Natural killer cell treated with Interleukin-12 subunit alpha and Interleukin-12 subunit beta and Interleukin-15 and Interleukin-18, amount 100 ng/mL, for 72 hours (primary cell): Measurements from ENCODE around the gene GRIP2. TPM values are rescaled to one million over a fixed set of nuclear protein-coding genes. Genes with fewer than 3 reads are reported as not detected.
"Not testable (repeated sequence)": the region's sequence is repeated elsewhere in the genome, so short reads cannot be mapped to it uniquely, and the experiment has no call there.

Source experiments
- ATAC-seq, 2 donors: fragments of 150-1000 bp; cut with Tn5 transposase in 1 of 2; sonication (Bioruptor Pico), chemical (Tn5 transposase) in 1 of 2; 2 replicates each; pipeline ENCODE4 v1.10.0; 2021
- DNase-seq: peaks from one replicate; pipeline ENCODE4 v3.0.0; 2022; ENCODE audit warnings: low spot score
- H3K27ac Mint-ChIP-seq, 2 donors: 1 replicate in 1 of 2; 2 replicates in 1 of 2; pipeline ENCODE4 v1.8.0; 2022; ENCODE audit warnings: mixed read lengths in 2 of 2, mild to moderate bottlenecking in 1 of 2, moderate library complexity in 1 of 2
- H3K27me3 Mint-ChIP-seq, 2 donors: 1 replicate in 1 of 2; 2 replicates in 1 of 2; pipeline ENCODE4 v1.8.0; 2022; ENCODE audit warnings: mixed read lengths in 2 of 2
- H3K36me3 Mint-ChIP-seq: one replicate; pipeline ENCODE4 v1.8.0; 2022; ENCODE audit warnings: mixed read lengths
- H3K4me1 Mint-ChIP-seq, 2 donors: 1 replicate in 1 of 2; 2 replicates in 1 of 2; pipeline ENCODE4 v1.8.0; 2022; ENCODE audit warnings: low read depth in 2 of 2, mixed read lengths in 2 of 2, mild to moderate bottlenecking in 1 of 2
- H3K4me3 Mint-ChIP-seq: one replicate; pipeline ENCODE4 v1.8.0; 2022; ENCODE audit warnings: mixed read lengths
- H3K9me3 Mint-ChIP-seq: 2 replicates; pipeline ENCODE4 v1.8.0; 2022; ENCODE audit warnings: mixed read lengths
- total RNA-seq, 2 donors: library from RNA; stranded (reverse); gene quantifications; one replicate each; pipeline ENCODE4 v1.2.3, GENCODE V29; 2022

The GRIP2 gene
- total RNA-seq, 2 donors from 2014 or later: not detected

DNA sequence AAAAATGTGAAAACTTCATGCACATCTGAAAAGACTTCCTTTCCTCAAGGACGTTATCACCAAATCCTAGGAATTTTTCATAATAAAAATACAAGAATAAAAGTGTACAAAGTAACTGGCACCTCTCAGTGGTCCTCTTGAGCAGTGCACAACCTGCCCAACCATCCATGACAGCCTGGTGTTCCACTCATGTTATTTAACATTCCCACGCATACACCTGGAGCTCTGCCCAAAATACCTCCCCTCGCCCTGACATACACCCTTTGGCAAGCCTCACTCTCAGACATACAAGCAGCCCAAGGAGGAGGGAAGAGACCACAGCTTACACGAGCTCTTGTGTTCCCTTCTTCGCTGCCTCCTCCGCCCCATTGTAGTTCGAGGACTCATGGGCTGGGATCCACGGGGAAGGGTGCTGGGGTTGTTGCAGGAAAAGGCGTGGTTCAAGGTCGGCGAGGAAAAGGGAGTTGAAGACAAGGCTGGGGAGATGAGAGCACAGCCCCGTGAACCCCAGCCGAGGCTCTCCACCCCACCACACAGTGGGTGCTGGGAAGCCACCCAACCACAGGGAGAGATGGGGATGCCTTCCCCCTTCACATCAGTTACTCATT, 23.3 kb downstream of the GRIP2 start:
- H3K27ac Mint-ChIP-seq: no peak overlapping the region

DNA sequence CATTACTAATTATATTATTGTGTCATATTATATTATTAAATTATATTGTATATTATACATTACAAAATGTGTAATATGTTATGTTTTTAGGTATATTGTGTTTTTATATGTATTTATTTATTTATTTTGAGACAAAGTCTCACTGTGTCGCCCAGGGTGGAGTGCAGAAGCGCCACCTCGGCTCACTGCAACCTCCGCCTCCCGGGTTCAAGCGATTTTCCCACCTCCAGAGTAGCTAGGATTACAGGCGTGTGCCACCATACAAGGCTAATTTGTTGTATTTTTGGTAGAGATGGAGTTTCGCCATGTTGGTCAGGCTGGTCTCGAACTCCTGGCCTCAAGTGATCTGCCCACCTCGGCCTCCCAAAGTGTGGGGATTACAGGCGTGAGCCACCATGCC, 24.6 kb downstream of the GRIP2 start:
- not testable (repeated sequence) for H3K36me3 Mint-ChIP-seq, H3K27me3 Mint-ChIP-seq, DNase-seq, H3K27ac Mint-ChIP-seq, H3K9me3 Mint-ChIP-seq, H3K4me1 Mint-ChIP-seq, ATAC-seq, H3K4me3 Mint-ChIP-seq

More for the DNA sequence above, 23.3 kb downstream of the GRIP2 start:
- H3K9me3 Mint-ChIP-seq: no peaks in the 10 kb centered on the region
- H3K27me3 Mint-ChIP-seq: peaks cover 0 to 7% of the 10 kb centered on the region in 2 donors
- no peaks in the 10 kb centered on the region for H3K4me1 Mint-ChIP-seq
- no peaks in the 10 kb centered on the region for H3K36me3 Mint-ChIP-seq
- ATAC-seq: no peak
- H3K4me3 Mint-ChIP-seq: no peak overlapping the region
- DNase-seq: peak; percentile 29

DNA sequence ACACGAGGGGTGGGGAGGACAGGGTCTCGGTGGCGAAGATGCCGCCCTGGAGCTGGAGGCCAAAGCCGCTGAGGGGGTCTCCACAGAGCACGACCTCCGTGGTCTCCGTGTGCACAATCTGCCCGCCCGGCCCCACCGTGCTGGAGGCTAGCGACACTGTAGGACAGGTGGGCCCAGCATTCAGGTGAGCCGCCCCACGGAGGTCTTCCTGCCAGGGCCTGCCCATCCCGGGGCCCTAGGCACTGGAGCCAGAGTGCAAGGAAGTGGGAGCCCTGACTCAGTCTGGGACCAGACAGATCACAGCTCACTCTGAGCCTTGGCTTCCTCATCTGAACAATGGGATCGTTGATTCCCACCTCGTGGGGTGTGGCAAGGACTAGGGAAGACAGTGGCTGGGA, 25.8 kb downstream of the GRIP2 start:
- no peaks in the 10 kb centered on the region for H3K4me1 Mint-ChIP-seq
- H3K27ac Mint-ChIP-seq: no peak overlapping the region
- no peaks in the 10 kb centered on the region for H3K36me3 Mint-ChIP-seq
- ATAC-seq (no peak), DNase-seq (peak; percentile 54)
- no peak overlapping the region for H3K4me3 Mint-ChIP-seq
- no peaks in the 10 kb centered on the region for H3K9me3 Mint-ChIP-seq
- H3K27me3 Mint-ChIP-seq: peaks cover 0 to 3% of the 10 kb centered on the region in 2 donors

DNA sequence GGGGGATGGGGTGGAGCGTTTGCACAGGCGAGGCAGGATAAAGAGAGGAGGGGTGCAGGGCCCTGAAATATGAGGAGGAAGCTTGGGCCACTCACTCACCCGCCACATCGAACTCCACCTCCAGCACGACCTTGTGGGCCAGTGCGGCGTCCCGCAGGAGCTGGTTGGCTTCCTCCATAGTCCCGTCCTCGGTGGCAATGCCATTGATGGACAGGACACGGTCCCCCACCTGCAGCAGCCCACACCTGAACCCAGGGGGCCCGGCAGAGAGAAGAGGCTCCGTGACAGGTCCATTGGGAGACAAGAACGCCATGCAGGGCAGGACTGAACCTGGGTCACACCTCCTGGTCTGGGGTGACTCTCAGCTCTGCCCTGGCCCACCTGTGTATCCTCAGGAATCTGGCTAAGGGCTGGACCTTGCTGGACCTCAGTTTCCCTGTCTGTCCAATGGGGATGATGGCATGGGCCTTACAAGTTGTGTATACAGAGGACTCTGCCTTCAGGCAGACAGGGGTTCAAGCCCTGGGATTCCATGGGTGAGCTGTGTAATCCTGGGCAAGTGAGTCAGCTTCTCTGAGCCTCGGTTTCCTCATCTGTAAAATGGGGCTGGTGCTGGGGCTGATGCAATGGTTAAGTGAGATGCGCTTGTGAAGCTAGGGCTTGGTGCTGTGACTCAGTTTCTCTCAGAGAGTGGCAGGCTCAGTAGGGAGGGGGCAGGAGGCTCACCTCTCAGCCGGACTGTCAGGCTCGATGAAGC, 26.4 kb downstream of the GRIP2 start:
- no peaks in the 10 kb centered on the region for H3K36me3 Mint-ChIP-seq
- no peaks in the 10 kb centered on the region for H3K4me1 Mint-ChIP-seq
- DNase-seq (peak; percentile 55), ATAC-seq (no peak)
- H3K4me3 Mint-ChIP-seq: no peak overlapping the region
- no peaks in the 10 kb centered on the region for H3K9me3 Mint-ChIP-seq
- no peak overlapping the region for H3K27ac Mint-ChIP-seq
- peaks cover 0 to 3% of the 10 kb centered on the region in 2 donors for H3K27me3 Mint-ChIP-seq

- ATAC-seq (no peak), DNase-seq (no peak)
- Mint-ChIP-seq H3K27me3 (peaks cover 0 to 3% of the 10 kb centered on the region in 2 donors), H3K36me3 (no peaks in the 10 kb centered on the region), H3K4me1 (peaks cover 0 to 5% of the 10 kb centered on the region in 2 donors), H3K9me3 (no peaks in the 10 kb centered on the region), H3K27ac (no peak overlapping the region), H3K4me3 (no peak overlapping the region)
Measured at GRCh38 chr3:14512942-14513327, 27.2 kb downstream of the GRIP2 start.

DNA sequence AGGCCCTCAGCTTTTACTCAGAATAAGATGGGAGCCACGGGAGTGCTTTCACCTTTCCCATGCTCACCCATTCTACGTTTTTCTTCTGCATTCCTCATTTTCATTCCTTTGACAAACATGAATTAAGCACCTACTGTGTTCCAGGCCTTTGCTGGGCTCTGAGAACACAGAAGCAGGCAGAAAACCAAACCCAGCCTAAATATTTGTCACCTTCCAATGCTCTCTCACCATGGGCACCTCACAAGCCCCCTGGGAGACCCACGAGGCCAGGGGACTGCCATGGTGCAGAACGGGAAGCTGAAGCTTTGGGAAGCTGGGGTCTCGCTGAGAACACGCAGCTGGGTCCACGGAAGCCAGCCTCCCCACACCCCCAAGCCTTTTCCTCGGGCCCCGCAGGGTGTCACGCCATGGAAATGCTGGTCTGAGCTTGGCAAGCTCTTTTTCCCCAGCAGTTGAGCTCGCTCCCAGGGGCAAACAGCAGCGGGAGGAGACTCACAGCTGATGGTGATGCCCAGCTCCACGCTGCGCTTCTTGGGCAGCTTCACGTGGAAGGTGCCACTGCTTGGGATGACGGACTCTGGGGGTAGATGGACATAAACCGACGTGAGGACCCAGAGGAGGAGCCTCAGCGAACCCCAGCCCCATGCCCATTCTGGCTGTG, 27.7 kb downstream of the GRIP2 start:
- Mint-ChIP-seq H3K4me1 (peaks cover 0 to 5% of the 10 kb centered on the region in 2 donors), H3K4me3 (no peak overlapping the region), H3K27me3 (peaks cover 0 to 3% of the 10 kb centered on the region in 2 donors), H3K27ac (no peak overlapping the region), H3K9me3 (no peaks in the 10 kb centered on the region), H3K36me3 (no peaks in the 10 kb centered on the region)
- ATAC-seq: no peak
- peak; percentile 29 for DNase-seq

GRCh38 chr3:14511623-14512280, 28.4 kb downstream of the GRIP2 start:
- no peaks in the 10 kb centered on the region for H3K9me3 Mint-ChIP-seq
- no peak for ATAC-seq
- H3K4me3 Mint-ChIP-seq: no peak overlapping the region
- DNase-seq: peak; percentile 48
- H3K27ac Mint-ChIP-seq: no peak overlapping the region
- H3K4me1 Mint-ChIP-seq: peaks cover 0 to 5% of the 10 kb centered on the region in 2 donors
- H3K27me3 Mint-ChIP-seq: peaks cover 0 to 3% of the 10 kb centered on the region in 2 donors
- no peaks in the 10 kb centered on the region for H3K36me3 Mint-ChIP-seq

DNA sequence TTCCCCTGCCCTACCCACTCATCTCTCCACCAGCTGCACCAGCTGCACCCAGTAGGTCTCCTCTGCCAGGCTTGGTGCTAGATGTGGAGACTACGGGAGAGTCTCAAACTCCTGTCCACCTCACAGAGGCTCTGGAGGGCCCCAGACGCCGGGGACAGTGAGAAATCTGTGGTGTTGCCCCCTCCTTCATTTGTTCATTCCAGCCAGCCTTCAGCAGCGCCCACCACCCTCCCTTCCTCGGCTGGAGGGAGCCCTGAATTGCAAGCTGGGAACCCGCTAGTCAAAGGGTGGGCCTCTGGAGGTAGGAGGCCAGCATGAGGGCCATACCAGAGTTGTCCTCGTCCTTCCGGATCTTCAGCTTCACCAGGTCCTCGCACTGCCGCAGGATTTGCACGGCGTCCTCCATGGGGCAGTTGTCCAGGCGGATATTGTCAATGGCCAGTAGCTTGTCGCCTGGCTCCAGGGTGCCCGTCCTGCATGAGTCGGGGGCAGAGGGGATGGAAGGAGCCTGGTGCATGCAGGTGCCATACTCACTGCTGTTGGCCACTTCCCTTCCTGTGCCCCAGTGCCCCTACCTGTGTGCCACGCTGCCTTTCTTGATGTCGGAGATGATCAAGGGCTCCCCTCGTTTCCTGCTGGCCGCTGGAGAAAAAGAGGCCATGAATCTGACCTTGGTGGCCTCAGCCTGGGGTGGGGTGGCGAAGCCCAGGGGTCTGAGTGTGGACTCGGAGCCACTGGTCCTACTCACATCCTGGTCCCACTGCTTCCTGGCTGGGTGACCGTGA, 29.1 kb downstream of the GRIP2 start:
- Mint-ChIP-seq H3K27ac (no peak overlapping the region), H3K36me3 (no peaks in the 10 kb centered on the region), H3K4me3 (no peak overlapping the region), H3K4me1 (peaks cover 0 to 5% of the 10 kb centered on the region in 2 donors), H3K27me3 (peaks cover 0 to under 1% of the 10 kb centered on the region in 2 donors), H3K9me3 (no peaks in the 10 kb centered on the region)
- peak; percentile 50 for DNase-seq
- ATAC-seq: no peak

- H3K27ac Mint-ChIP-seq: no peak overlapping the region
- H3K27me3 Mint-ChIP-seq: no peaks in the 10 kb centered on the region
Measured at GRCh38 chr3:14509796-14510100, 30.4 kb downstream of the GRIP2 start.

GRCh38 chr3:14508966-14509795, 31.0 kb downstream of the GRIP2 start:
- H3K27ac Mint-ChIP-seq: no peak overlapping the region
- DNase-seq: peak; percentile 82
- no peaks in the 10 kb centered on the region for H3K36me3 Mint-ChIP-seq
- H3K4me3 Mint-ChIP-seq: no peak overlapping the region
- H3K9me3 Mint-ChIP-seq: no peaks in the 10 kb centered on the region
- no peaks in the 10 kb centered on the region for H3K27me3 Mint-ChIP-seq
- peak; percentile 55 to 57 for ATAC-seq
- H3K4me1 Mint-ChIP-seq: peaks cover 0 to 5% of the 10 kb centered on the region in 2 donors

More at GRCh38 chr3:14509796-14510100, 30.4 kb downstream of the GRIP2 start:
- no peak overlapping the region for H3K4me3 Mint-ChIP-seq
- no peak for ATAC-seq
- no peaks in the 10 kb centered on the region for H3K36me3 Mint-ChIP-seq
- H3K4me1 Mint-ChIP-seq: peaks cover 0 to 5% of the 10 kb centered on the region in 2 donors
- no peaks in the 10 kb centered on the region for H3K9me3 Mint-ChIP-seq
- DNase-seq: no peak

- ATAC-seq (no peak), DNase-seq (no peak)
- Mint-ChIP-seq H3K4me1 (peaks cover 0 to 5% of the 10 kb centered on the region in 2 donors), H3K9me3 (no peaks in the 10 kb centered on the region), H3K4me3 (no peak overlapping the region), H3K27ac (no peak overlapping the region), H3K36me3 (no peaks in the 10 kb centered on the region), H3K27me3 (no peaks in the 10 kb centered on the region)
Measured at GRCh38 chr3:14508505-14508819, 31.7 kb downstream of the GRIP2 start.

DNA sequence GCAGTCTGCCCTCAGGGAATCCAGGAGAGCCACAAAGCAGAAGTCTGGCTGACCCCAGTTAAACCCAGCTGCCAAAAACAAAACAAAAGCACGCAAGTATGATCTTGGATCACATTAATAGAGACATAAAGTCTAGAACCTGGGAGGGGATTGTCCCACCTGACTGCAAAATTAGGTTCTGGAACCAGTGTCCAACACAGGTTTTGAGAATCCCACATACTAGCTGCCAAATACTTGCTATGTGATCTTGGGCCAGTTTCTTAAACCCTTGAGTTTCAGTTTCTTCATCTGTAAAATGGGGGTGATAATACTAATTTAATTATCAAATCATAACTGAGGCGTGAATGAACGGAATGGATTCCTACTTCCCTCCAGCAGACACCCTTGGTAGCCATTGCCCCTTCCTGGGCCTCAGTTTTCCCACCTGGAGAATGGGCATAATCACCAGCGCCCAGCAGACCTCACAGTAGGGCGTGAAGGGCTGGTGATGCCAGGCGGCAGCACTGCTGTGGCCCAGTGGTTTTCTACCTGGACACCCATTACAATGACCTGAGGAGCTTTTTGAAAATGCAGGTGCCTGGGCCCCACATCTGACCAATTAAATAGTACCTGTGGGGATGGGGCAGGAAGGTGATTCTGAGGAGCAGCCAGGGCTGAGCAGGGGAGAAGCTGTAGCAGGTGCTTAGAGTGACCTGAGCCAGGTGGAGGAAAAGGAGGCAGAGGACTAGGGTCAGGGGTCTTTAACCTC, 32.2 kb downstream of the GRIP2 start:
- Mint-ChIP-seq H3K9me3 (peaks cover 3% of the 10 kb centered on the region), H3K27ac (no peak overlapping the region), H3K4me3 (no peak overlapping the region), H3K36me3 (no peaks in the 10 kb centered on the region), H3K27me3 (no peaks in the 10 kb centered on the region), H3K4me1 (peaks cover 0 to 5% of the 10 kb centered on the region in 2 donors)
- DNase-seq (no peak), ATAC-seq (no peak)
